Prostate gland (tissue), 2 donors: ENCODE data around the gene LINC00632. TPM values are rescaled to one million over a fixed set of nuclear protein-coding genes. Genes with fewer than 3 reads are reported as not detected.
A peak's percentile ranks its signal among the peaks of the same experiment; 100 is the strongest.
"Not testable (repeated sequence)": the region's sequence is repeated elsewhere in the genome, so short reads cannot be mapped to it uniquely, and the experiment has no call there.

ENCODE experiments used
- DNase-seq: peaks from one replicate; pipeline ENCODE4 v3.0.0-alpha.2; 2019; ENCODE audit warnings: low spot score
- H3K27ac ChIP-seq, 2 donors: fragments of 200-600 bp; sonication (generic); 2 replicates each; pipeline ENCODE4 v1.5.1; 2017 to 2019
- H3K27me3 ChIP-seq: fragments of 200-600 bp; sonication (generic); replicated peaks from 2 replicates; pipeline ENCODE4 v1.5.1; 2019; ENCODE audit not compliant: insufficient read depth
- H3K36me3 ChIP-seq, 2 donors: fragments of 200-600 bp; sonication (generic); 1 replicate in 1 of 2; 2 replicates in 1 of 2; pipeline versions ENCODE4 v1.5.1 to v1.8.1; 2017 to 2019
- H3K4me1 ChIP-seq: fragments of 200-600 bp; sonication (generic); replicated peaks from 2 replicates; pipeline ENCODE4 v1.5.1; 2019
- H3K4me3 ChIP-seq, 2 donors: fragments of 200-600 bp; sonication (generic); 2 replicates each; pipeline ENCODE4 v1.5.1; 2017 to 2019
- H3K9me3 ChIP-seq: fragments of 200-600 bp; sonication (generic); 2 replicates; pipeline ENCODE4 v1.5.1; 2017
- CTCF ChIP-seq, 4 experiments: fragments of 200-600 bp in 2 of 4; fragments of 450-650 bp in 2 of 4; sonication (generic) in 2 of 4; IDR thresholded peaks; 1 replicate in 3 of 4; 2 replicates in 1 of 4; pipeline ENCODE4 v1.5.1; 2016 to 2019; ENCODE audit warnings: antibody characterized with exemption in 4 of 4, mild to moderate bottlenecking in 2 of 4, moderate library complexity in 2 of 4
- POLR2A ChIP-seq: fragments of 450-650 bp; IDR thresholded peaks from one replicate; pipeline ENCODE4 v1.6.1; 2016; ENCODE audit warnings: antibody characterized with exemption, mild to moderate bottlenecking
- POLR2AphosphoS5 ChIP-seq: sonication (generic); formaldehyde crosslinking; IDR thresholded peaks from one replicate; pipeline ENCODE4 v1.6.1; 2017; ENCODE audit warnings: antibody characterized with exemption
- WGBS: methylation state at CpG from one replicate; pipeline ENCODE4 v1.1.5; 2018; 5-methylcytosine and 5-hydroxymethylcytosine counted together
- intact Hi-C: fragments of 100-400 bp; cut with DNase I; formaldehyde crosslinking; loops from one replicate; pipeline ENCODE4 v1.14.2; 2022
- total RNA-seq, 2 donors: library from RNA; depleted of rRNA; stranded (reverse); fragments of >200 nt; gene quantifications; one replicate each; pipeline ENCODE4 v1.1.0, GENCODE V29; 2016

Gene LINC00632
- 10 to 100 TPM in 1 of 2 donors, 1 to 10 TPM in 1; 6.5 to 13.5 TPM for total RNA-seq

GRCh38 chrX:140709421-140709846 is at the start of gene LINC00632:
Gene LINC00632 (plus strand): TSS chrX:140709759.
- no peaks in the 10 kb centered on the region for H3K9me3 ChIP-seq
- no peak within 1 kb of the TSS for H3K4me3 ChIP-seq
- no peaks in the 10 kb centered on the region for H3K36me3 ChIP-seq
- no peak for DNase-seq
- 86% methylated on average over 3 of the region's 3 CpGs for WGBS
- intact Hi-C loops: no loop called here
- no peaks in the 10 kb centered on the region for H3K27me3 ChIP-seq
- no peak for TF ChIP-seq POLR2A
- no peak for TF ChIP-seq POLR2AphosphoS5
- TF ChIP-seq CTCF (IDR thresholded peaks at IDR 0.05): no peak
- no peak within 1 kb of the TSS for H3K27ac ChIP-seq
- H3K4me1 ChIP-seq: no peaks in the 10 kb centered on the region

- intact Hi-C loops: loop anchor here (10.0 kb wide), 1 partner anchor 607 kb away; no protein-coding TSS in a partner anchor
- DNase-seq: no peak
- Histone ChIP-seq H3K4me1 (no peaks in the 10 kb centered on the region), H3K4me3 (no peak overlapping the region), H3K36me3 (no peaks in the 10 kb centered on the region), H3K27ac (no peak overlapping the region), H3K27me3 (no peaks in the 10 kb centered on the region), H3K9me3 (no peaks in the 10 kb centered on the region)
- WGBS: 40% methylated on average over 4 of the region's 4 CpGs
- TF ChIP-seq POLR2A (no peak), CTCF (IDR thresholded peaks at IDR 0.05) (no peak), POLR2AphosphoS5 (no peak)
Measured at GRCh38 chrX:140661643-140662042, 47.9 kb upstream of the LINC00632 start.

GRCh38 chrX:140664939-140665338 is 44.6 kb upstream of the LINC00632 start:
- intact Hi-C loops: loop anchor here (10.0 kb wide), 1 partner anchor 610 kb away; no protein-coding TSS in a partner anchor
- DNase-seq: no peak
- 30% methylated on average over 3 of the region's 3 CpGs for WGBS

GRCh38 chrX:140672840-140673731 is 36.5 kb upstream of the LINC00632 start:
- no peaks in the 10 kb centered on the region for H3K9me3 ChIP-seq
- H3K36me3 ChIP-seq: no peaks in the 10 kb centered on the region
- intact Hi-C loops: no loop called here
- no peaks in the 10 kb centered on the region for H3K27me3 ChIP-seq
- no peaks in the 10 kb centered on the region for H3K4me1 ChIP-seq
- H3K27ac ChIP-seq: no peak overlapping the region
- no peak for TF ChIP-seq POLR2A
- TF ChIP-seq POLR2AphosphoS5: no peak
- no peak for TF ChIP-seq CTCF (IDR thresholded peaks at IDR 0.05)
- WGBS: 56% methylated on average over 10 of the region's 10 CpGs
- no peak for DNase-seq
- H3K4me3 ChIP-seq: no peak overlapping the region

More at GRCh38 chrX:140664939-140665338, 44.6 kb upstream of the LINC00632 start:
- H3K9me3 ChIP-seq: no peaks in the 10 kb centered on the region
- H3K36me3 ChIP-seq: no peaks in the 10 kb centered on the region
- no peaks in the 10 kb centered on the region for H3K27me3 ChIP-seq
- no peak overlapping the region for H3K27ac ChIP-seq
- H3K4me3 ChIP-seq: no peak overlapping the region
- TF ChIP-seq CTCF (IDR thresholded peaks at IDR 0.05) (peak in 2 of 4 experiments; percentile 10 to 18), POLR2A (no peak), POLR2AphosphoS5 (no peak)
- no peaks in the 10 kb centered on the region for H3K4me1 ChIP-seq

- no peaks in the 10 kb centered on the region for H3K9me3 ChIP-seq
- H3K4me1 ChIP-seq: no peaks in the 10 kb centered on the region
- H3K4me3 ChIP-seq: no peak overlapping the region
- intact Hi-C loops: no loop called here
- no peak for TF ChIP-seq CTCF (IDR thresholded peaks at IDR 0.05)
- no peak for TF ChIP-seq POLR2AphosphoS5
- no peak for TF ChIP-seq POLR2A
- DNase-seq: no peak
- no peak overlapping the region for H3K27ac ChIP-seq
- no peaks in the 10 kb centered on the region for H3K27me3 ChIP-seq
- H3K36me3 ChIP-seq: no peaks in the 10 kb centered on the region
- WGBS: 87% methylated on average over 5 of the region's 5 CpGs
Measured at GRCh38 chrX:140687706-140688105, 21.9 kb upstream of the LINC00632 start.

GRCh38 chrX:140691596-140691995 is 18.0 kb upstream of the LINC00632 start:
- H3K4me3 ChIP-seq: not testable (repeated sequence)

More at GRCh38 chrX:140691596-140691995, 18.0 kb upstream of the LINC00632 start:
- intact Hi-C loops, H3K27me3 ChIP-seq, H3K27ac ChIP-seq, DNase-seq, H3K9me3 ChIP-seq, H3K36me3 ChIP-seq, H3K4me1 ChIP-seq: not testable (repeated sequence)
- WGBS: 79% methylated on average over 4 of the region's 4 CpGs
